ENCODE measurements around the gene PRR35.

DNA sequence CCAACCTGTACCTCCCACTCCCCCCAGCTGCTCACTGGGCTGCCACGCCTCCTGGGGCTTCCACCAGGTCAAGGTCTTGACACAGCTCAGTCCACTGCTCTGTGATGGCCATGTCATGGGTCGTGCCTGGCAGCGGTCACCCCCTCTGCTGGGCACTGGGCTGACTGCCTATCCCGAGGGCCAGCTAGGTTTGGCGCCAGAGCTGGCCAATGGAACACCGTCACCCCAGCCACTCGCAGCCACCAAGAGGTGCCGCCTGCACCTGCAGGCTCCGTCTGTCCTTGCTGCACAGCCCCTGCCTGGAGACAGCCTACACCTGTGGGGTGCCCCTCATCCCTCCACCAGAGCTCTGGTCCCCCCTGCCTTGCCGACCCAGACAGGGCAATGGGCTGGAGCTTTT lies 25.2 kb downstream of the PRR35 start:
- TF ChIP-seq L3MBTL2 (conservative IDR thresholded peaks at IDR 0.05): no peak
- TF ChIP-seq NFRKB (IDR thresholded peaks at IDR 0.05): no peak
